M059J (cell line): ENCODE measurements around the gene PLPP4. TPM values are rescaled to one million over a fixed set of nuclear protein-coding genes. Genes with fewer than 3 reads are reported as not detected.

Experiments used
- DNase-seq: peaks from one replicate; pipeline ENCODE4 v3.0.0-alpha.2; 2012; ENCODE audit warnings: low read depth
- total RNA-seq: library from RNA; depleted of rRNA; stranded (reverse); fragments of >200 nt; shearing (Covaris generic); gene quantifications from 2 replicates; pipeline ENCODE4 v1.2.3, GENCODE V29; 2014; rRNA removed

PLPP4 gene
- 55.4 and 69.2 TPM in 2 replicates for total RNA-seq

GRCh38 chr10:120456626-120457430 is at the start of gene PLPP4:
Gene PLPP4 (plus strand): TSS chr10:120457227. CDS start chr10:120457306, 79 bp downstream.
- DNase-seq, result peak; percentile 72

- DNase-seq, result no peak
Observed at GRCh38 chr10:120409816-120410215, 47.2 kb upstream of the PLPP4 start.

GRCh38 chr10:120414946-120415345 is 42.1 kb upstream of the PLPP4 start:
- peak; percentile 26 for DNase-seq

GRCh38 chr10:120415709-120416330 is 41.2 kb upstream of the PLPP4 start:
- DNase-seq, result peak; percentile 96

- DNase-seq, result peak; percentile 66
Observed at GRCh38 chr10:120420421-120420820, 36.6 kb upstream of the PLPP4 start.

GRCh38 chr10:120421250-120421649 is 35.8 kb upstream of the PLPP4 start:
- DNase-seq, result peak; percentile 56

GRCh38 chr10:120422457-120422856 is 34.6 kb upstream of the PLPP4 start:
- peak; percentile 97 for DNase-seq

- DNase-seq, result peak; percentile 93
Observed at GRCh38 chr10:120423431-120424197, 33.4 kb upstream of the PLPP4 start.

- DNase-seq, result no peak
Observed at GRCh38 chr10:120424198-120424464, 32.9 kb upstream of the PLPP4 start.

GRCh38 chr10:120426306-120426705 is 30.7 kb upstream of the PLPP4 start:
- DNase-seq, result peak; percentile 79

- DNase-seq, result peak; percentile 17
Observed at GRCh38 chr10:120428754-120429153, 28.3 kb upstream of the PLPP4 start.

- no peak for DNase-seq
Observed at GRCh38 chr10:120429395-120429794, 27.6 kb upstream of the PLPP4 start.

GRCh38 chr10:120431251-120431651 is 25.8 kb upstream of the PLPP4 start:
- DNase-seq, result no peak

- DNase-seq, result peak; percentile 67
Observed at GRCh38 chr10:120432209-120432608, 24.8 kb upstream of the PLPP4 start.

GRCh38 chr10:120433141-120433540 is 23.9 kb upstream of the PLPP4 start:
- no peak for DNase-seq

GRCh38 chr10:120436439-120437112 is 20.5 kb upstream of the PLPP4 start:
- peak; percentile 93 for DNase-seq

- peak; percentile 66 for DNase-seq
Observed at GRCh38 chr10:120437541-120437940, 19.5 kb upstream of the PLPP4 start.

- DNase-seq, result no peak
Observed at GRCh38 chr10:120451968-120452367, 5.1 kb upstream of the PLPP4 start.

GRCh38 chr10:120453319-120453718 is 3.7 kb upstream of the PLPP4 start:
- no peak for DNase-seq

GRCh38 chr10:120453886-120454285 is 3.1 kb upstream of the PLPP4 start:
- DNase-seq, result no peak

GRCh38 chr10:120455004-120455403 is 2.0 kb upstream of the PLPP4 start:
- DNase-seq, result peak; percentile 93

- DNase-seq, result peak; percentile 51
Observed at GRCh38 chr10:120455606-120456005, 1.4 kb upstream of the PLPP4 start.
